ENCODE results near the gene LPP.
A peak's percentile ranks its signal among the peaks of the same experiment; 100 is the strongest.

Gene LPP

DNA sequence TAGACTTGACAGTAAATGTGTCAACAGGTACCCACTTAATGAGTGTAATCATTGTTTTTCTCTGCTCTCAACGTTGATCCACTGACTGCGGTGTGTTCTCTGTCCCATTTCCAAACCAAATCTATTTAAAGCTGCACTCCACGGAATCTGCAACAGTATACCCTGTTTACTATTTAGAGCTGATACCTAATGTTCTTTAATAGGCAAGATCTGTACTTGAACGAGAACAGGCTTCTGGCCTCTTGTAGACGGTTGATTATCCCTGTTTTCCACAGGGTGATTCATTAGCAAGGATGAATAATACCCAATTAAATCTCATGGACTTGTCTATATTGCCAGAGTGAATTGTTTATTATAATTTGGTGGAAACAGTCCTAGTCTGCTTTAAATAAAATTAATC is 189.9 kb downstream of the LPP start:
- intact Hi-C loops (cut with DNase I), result no loop called here
- DNase-seq, result no peak

DNA sequence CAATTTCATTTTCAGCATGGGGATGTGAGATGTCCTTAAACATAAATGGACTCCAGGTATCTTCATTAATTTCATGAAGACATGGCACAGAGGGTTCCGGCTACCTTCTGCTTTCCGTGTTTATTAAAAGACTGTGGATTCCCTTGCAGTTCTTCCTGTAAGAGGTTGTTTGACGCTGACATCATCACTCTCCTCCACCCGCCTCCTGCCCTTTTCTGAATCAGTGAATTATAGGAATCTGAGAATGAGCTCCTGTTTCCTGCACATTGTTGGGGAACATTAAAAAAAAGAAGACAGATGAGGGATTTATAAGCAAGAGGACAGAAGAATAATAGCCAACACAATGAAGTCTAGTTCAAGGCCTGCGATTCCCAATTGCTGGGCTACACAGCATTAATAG is 191.3 kb downstream of the LPP start:
- intact Hi-C loops (cut with DNase I), result no loop called here
- no peak for DNase-seq

DNA sequence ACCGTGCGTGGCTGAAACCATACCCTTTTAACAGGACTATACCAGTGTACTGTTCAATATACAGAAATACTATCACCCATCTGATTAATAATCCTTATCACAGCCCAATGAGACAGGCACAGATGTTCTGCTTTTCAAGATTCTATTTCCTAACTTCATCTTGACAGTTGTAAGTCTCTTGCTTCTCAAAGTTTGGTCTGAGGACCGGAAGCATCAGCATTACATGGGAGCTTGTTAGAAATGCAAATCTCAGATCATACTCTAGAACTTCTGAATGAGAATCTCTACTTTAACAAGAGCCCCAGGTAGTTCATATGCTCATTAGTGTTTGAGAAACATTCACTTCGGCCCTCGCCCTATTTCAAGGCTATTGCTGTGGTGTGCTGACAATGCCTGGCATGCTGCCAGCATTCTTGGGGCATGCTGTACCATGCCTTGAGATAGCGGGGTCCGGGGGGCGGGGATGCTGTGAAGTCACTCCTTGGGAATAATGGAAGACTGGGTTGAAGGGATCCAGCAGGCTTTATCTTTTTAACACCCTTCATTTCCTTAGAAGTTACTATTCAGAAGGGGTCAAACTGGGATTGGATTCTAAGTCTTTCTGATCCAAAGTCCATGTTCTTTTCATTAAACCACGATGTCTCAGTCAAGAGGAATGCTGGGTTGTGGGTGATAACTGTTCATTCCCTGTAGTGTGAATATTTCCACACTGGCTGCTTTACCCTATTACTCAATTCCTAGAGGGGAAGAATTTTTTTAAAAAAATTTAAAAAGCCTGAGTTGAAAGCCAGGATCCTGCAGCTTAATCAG is 194.7 kb downstream of the LPP start:
- peak in 1 of 10 donors; percentile 15 for DNase-seq
- intact Hi-C loops (cut with DNase I), result no loop called here

DNA sequence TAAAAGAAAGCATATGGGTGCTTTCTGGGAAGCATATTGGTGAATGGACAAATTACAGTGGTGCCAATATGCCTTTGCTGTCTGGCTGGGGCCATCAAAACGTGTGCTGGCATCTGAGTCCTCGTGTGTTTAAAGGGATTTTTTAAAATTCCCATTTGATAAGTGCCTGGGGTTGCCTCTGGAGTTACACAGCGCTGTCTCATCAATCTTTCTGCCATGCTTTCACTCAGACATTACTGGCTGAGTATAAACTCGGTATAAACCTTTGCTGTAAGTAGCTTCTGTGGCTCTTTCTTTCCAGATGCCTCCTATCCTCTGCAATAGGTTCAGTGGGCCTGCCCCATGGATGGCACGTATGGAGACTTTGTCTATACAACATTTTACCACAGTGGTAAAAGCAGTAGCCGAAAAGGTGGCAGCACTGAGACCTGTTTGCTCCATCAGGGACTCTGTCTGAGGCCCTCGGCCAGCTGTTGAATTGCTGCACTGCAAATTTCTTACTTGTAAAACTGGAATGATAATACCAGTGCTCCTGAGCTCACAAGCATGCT is 195.5 kb downstream of the LPP start:
- no peak for DNase-seq
- intact Hi-C loops (cut with DNase I), result no loop called here

DNA sequence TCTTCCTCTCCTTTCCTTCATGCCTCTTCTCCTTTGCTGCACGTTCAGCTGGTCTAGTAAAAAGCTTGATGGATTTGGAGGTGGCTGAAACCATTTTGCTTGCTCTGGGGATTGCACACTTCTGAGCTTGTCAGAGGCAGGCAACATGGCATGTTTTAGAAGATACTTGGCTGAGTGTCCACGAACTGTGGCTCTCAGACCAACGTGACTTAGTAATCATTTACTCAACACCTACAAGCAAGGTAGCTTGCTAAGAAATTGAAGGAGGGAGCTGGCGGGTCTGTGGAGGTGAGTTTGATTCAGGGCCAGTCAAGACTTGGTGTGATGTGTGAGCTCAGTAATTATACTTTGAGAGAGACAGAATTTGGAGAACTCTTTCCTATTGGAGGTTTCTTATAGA is 196.0 kb downstream of the LPP start:
- DNase-seq, result no peak
- intact Hi-C loops (cut with DNase I), result no loop called here

DNA sequence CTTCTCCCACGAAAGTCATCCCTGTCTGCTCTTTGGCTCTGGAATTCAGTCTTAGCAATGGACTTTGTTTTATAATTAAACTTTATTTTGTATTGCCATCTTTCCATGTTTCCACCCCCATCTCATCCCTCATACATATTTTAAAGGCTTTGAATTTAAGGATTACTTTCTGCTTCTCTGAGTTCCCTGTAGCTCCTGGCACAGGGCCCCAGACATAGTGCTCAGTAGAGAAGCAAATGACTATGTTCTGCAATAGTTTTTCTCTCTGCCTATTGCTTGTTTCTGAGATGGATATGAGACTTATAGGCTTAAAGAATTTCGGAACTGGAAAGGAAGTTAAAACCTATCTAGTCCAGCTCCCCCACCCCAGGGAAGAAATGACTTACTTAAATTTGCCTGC is 197.0 kb downstream of the LPP start:
- intact Hi-C loops (cut with DNase I), result no loop called here
- no peak for DNase-seq

DNA sequence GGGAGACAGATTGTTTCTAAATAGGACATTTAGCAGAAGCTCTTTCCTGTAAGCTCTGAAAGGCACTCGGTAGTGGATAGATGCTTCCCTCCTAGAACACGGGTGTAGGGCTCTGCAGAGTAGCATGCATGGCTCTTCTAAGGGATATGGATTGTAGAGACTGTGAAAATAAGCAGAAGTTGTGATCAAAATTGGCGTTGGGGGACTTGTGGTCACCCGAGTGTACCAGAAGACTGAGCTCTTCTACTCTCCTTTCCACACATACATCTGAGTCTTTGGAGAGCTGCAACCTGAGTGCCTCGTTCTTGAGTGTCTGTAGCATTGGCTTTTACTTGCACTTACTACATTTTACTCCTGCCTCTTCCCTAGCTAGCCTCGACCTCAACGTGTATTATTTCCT is 197.7 kb downstream of the LPP start:
- intact Hi-C loops (cut with DNase I), result no loop called here
- DNase-seq, result no peak

DNA sequence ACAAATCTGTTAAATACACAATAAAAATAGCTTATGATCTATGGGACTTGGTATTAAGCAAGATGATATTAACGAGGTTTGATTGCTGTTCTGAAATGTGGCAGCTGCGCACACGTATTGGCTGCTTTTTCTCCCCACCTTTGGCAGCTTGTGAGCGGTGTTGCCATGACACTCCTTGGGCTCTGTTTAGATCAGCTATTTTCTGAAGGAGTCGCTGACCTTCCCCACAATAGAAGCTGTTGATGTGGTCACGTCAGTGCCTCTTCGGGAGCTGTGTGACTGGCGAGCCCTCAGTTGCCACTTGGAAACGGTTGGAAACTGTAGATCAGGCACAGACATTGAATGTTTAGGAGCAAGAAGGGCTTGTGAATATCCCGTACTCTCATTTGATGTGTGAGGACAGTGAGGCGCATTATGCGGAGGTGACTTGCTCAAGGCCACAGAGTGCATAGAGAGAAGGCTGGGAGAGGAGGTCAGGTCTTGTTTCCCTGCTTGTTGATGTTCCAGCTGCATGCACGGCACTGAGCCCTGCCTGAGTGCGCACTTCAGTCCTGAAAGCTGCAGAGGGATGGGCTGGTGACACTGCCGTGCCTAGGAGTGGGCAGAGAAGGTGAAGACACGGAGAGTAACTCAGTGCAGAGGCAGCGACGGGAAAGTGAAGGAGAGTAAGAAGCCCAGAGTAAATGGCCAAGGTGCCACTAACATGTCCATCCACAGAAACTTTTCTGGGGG is 198.4 kb downstream of the LPP start:
- DNase-seq, result no peak
- intact Hi-C loops (cut with DNase I), result no loop called here

DNA sequence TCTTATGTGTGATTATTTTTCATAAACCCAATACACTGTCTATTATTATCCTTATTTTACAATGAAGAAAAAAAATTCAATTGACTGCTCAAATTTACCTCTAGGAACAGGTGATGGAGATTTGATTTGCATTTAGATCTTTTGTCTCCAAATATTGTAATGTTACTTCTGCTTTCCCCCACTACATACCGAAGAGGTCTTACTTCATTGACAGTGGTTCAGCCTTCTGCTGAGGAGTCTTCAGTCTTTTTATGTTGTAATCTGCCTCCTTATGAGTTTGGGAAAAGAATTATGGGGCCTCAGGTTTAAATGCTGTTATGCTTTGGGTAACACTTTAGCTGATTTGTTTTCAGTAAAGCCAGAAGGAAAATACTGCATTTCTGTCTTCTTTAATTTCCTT is 199.5 kb downstream of the LPP start:
- intact Hi-C loops (cut with DNase I), result no loop called here
- DNase-seq, result no peak

DNA sequence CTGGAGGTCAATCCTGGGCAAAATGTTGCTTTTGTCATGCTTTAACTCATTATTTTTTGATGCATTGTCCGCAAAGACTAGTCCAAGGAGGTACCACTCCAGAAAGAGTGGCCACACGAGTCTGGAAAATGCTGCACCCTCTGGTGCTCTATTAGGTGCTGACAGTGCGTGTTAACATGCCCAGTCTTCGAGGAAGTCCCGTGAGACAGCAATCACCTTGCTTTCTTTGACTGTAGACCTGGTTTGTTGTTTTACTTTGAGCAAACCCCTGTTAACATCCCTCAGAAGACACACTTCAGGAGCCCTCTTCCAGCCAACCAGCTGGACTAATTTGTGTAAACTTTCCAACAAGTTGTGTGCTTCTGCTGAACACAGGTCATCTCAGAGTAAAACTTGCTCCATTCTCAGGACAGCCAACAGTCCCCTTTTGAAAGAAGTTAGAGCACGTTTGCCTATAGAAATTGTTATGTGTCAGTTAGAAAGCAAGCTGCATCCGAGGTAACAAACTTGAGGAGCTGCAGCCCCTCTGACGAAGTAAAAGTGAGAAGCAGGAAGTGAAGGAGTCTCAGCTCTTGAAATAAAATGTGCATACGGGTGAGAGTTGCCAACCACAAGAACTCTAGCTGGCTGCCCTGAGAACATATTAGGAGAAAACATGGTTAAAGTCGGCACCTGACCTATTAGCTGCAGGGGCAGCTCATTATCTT is 205.0 kb downstream of the LPP start:
- intact Hi-C loops (cut with DNase I), result no loop called here
- no peak for DNase-seq

DNA sequence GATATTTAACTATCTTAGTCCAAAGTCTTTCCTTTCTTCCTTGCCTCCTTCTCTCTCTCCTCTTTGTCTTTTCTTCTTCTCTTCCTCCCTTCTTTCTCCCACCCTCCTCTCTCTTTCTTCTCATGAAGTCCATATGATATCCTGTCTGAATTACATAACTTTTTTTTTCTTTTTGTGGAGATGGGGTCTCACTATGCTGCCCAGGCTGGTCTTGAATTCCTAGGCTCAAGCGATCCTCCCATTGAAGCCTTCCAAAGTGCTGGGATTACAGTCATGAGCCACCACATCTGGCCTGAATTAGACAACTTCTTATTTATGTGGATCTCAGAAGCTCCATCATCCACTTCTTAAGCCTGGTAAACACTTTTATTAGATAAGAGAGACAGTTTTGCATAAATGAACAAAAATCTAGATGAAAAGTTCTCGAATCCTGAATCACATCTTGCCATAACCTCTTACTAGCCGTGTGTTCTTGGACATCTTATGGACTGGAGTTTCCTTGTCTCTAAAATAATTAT is 206.5 kb downstream of the LPP start:
- intact Hi-C loops (cut with DNase I), result no loop called here
- no peak for DNase-seq

DNA sequence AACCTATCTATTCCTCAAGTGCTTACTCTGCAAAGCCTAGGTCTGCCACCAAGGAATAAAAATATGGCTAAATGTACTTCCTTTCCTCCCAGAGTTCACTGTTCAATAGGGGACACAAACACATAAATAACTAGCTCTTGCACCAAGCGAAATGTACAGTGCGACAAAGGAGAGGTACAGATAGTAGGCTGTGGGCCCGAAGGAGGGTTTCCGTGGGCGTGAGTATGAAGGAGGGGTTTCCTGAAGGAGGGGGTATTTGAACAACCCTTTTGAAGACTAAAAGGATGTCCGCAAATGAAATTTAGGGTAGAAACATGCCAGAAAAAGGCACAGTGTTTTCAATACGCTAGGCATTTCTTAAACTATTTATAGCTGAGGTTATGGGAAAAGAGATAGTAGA is 207.9 kb downstream of the LPP start:
- no peak for DNase-seq
- intact Hi-C loops (cut with DNase I), result no loop called here

DNA sequence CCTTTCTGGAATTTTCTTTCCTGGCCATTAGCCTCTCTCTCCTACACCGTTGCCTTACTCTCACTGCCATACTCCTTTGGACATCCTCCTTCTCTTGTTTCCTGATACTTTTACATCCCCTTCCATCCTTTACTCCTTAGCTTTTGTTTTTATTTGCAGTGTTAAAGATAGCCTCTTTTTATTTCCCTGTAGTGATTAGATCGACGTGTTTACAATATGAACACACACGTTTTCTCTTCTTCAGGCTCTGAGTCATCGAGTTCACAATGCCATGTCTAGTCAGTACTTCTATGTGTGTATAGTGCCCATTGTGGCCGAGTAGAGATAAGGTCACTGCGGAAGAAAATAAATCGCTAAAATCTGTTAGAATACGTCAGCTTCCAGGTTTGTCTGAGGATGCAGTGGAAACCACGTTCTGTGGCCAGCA is 208.5 kb downstream of the LPP start:
- intact Hi-C loops (cut with DNase I), result no loop called here
- no peak for DNase-seq

DNA sequence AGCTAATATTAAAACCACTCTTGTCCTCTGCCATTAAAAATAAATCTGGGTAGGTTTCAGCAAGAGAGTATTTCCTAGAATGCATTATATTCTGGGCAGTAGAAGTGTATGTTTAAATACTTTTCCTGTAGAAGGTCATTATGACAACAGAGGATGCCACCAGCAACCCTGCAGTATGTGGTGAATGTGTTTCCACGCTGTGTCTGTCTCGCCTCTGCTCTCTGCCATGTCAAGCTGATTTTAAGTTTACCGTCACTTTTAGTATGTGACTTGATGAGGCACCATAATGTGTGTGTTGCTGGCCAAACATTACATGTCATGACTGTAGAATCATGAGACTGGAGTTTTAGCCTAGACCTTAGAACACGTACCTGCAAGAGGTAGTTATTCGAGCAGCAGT is 211.2 kb downstream of the LPP start:
- DNase-seq, result no peak
- intact Hi-C loops (cut with DNase I), result no loop called here

DNA sequence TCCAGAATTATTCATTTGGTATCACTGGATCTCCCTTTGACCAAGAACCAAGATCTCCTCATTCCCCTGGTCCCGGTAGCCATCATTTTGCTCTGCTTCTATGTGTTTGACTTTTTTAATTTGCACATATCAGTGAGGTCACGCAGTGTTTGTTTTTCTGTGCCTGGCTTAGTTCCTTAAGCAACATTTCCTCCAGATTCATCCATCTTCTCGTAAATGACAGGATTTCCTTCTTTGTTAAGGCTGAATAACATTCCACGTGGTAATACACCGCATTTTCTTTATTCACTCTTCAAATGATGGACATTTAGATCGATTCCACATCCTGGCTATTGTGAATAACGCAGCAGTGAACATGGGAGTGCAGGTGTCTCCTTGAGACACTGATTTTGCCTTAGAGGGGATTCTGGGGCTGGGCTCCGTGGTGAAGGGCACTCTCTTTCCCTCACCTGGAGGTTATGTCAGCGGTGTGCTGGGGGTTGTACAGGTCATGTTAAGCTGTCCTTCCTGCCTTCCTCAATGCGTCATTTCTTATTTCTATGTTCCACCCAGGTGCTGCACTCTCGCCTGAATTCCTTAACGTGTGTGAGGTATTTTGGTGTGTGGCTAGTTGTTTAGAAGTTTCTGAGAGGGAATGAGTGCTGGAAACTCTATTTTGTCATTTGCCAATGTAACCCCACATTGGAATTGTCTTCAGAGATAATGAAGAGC is 212.2 kb downstream of the LPP start:
- intact Hi-C loops (cut with DNase I), result no loop called here
- DNase-seq, result no peak

DNA sequence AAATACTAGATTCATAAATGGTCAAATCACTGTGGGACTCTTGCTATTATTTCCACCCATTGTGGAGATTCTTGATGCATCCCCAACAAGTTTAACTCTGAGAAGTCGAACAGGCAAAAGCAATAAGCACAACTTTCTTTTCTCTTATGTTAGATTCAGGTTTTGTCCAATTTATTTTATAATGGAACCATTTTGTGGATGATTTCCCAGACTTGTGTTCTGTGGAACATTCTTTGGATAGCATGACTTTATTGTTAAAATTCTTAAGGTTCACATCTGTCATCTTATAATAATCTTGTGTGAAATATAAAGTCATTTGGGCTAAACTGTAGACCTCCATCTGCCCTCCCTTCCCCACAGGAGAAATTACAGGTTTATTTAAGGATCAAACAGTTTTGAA is 213.7 kb downstream of the LPP start:
- intact Hi-C loops (cut with DNase I), result no loop called here
- DNase-seq, result no peak

DNA sequence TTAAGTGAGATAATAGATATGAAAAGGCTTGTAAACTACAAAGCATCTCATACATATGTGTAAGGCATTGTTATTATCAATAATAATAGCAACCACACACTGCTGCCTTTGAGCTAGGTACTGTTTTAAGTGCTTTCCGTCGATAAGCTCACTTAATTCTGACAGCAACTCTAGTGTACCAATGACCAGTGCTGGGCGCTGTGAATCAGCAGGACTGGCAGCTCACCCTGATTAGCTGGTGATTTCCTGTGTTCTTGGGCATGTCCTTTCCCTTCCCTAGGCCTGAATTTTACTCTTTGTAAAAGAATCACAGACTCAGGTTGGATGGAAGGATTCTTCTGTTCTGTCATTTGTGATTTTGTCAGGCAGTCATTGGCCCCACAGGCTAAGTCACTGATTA is 215.6 kb downstream of the LPP start:
- intact Hi-C loops (cut with DNase I), result no loop called here
- no peak for DNase-seq

DNA sequence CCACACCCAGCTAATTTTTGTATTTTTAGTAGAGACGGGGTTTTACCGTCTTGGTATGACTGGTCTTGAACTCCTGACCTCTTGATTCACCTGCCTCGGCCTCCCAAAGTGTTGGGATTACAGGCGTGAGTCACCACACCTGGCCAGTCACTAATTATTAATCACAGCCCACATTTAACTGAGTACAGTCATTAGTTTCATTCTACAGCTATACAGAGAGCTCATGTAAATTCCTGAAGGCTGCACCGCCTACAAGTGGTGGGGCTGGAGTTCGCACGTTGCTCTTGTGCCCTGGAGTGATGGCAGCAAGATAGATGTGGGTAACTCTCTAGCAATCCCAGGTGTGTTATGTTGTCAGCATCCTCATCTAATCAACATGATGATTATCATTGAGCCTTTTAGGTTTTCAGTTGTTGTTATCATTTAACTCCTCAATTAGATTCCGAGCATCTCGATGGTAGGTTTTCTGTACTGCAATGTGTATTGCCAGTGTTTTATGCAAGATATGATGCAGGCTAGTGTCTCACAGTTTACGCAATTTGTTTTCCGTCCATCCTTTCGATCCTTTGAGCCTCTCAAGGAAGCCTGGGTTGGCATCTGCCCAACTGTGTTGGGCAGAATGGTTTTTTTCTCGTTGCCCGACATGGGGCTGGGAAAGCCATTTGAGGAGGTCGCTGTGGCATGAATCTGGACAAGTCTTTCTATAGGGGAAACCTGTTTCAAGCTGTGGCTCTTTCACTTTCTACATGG is 216.3 kb downstream of the LPP start:
- intact Hi-C loops (cut with DNase I), result no loop called here
- DNase-seq, result no peak

DNA sequence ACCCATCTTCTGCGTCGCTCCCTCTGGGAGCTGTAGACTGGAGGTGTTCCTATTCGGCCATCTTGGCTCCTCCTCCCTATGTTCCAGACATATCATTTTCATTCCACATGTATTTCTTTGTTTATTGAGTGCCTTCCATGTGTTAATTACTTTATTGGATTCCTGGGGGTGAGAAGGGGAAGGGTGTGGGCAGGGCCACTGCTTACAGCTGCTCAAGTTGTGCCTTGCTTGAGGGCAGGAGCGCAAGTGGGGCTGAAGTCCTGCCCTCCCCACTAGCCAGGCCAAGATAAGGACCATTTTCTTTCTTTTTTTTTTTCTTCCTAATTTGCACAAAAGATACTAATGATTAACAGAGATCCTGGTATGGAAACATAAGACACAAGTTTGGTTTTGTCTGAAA is 224.8 kb downstream of the LPP start:
- no peak for DNase-seq

DNA sequence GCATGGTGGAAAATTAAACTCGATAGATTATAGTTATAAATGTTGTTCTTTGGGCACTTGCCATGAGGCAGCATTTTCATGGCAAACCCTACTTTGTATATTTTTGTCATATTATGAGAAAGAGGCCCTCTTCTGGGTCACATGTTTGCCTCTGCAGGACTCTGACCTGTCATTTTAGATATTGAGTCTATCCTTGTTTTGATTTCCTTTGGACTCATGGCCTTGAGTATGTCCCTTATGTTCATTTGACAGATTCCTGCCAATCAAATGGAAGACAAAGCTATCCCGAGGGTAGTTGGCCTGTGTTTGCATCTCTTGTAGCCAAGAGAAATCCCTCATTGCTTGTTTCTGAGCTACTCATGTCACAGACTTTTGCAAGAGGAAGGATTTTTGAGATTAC is 226.3 kb downstream of the LPP start:
- intact Hi-C loops (cut with DNase I), result no loop called here

More for the DNA sequence above, 224.8 kb downstream of the LPP start:
- intact Hi-C loops (cut with DNase I), result no loop called here

More for the DNA sequence above, 226.3 kb downstream of the LPP start:
- DNase-seq, result no peak

Measured in posterior cingulate gyrus (tissue), 11 donors.